Ascending aorta (tissue), 2 donors: ENCODE data around the gene GGT1. TPM values are rescaled to one million over a fixed set of nuclear protein-coding genes. Genes with fewer than 3 reads are reported as not detected.

Experiments
- DNase-seq, 2 donors: peaks; one replicate each; pipeline ENCODE4 v3.0.0-alpha.2; 2019; ENCODE audit warnings: low spot score in 2 of 2
- H3K27ac ChIP-seq, 2 donors: fragments of 200-600 bp; sonication (generic); one replicate each; pipeline ENCODE4 v1.5.1; 2016 to 2017; ENCODE audit warnings: mild to moderate bottlenecking in 1 of 2
- H3K27me3 ChIP-seq: fragments of 200-600 bp; sonication (generic); one replicate; pipeline ENCODE4 v1.5.1; 2017
- H3K36me3 ChIP-seq, 2 donors: fragments of 200-600 bp; sonication (generic); one replicate each; pipeline ENCODE4 v1.5.1; 2016
- H3K4me1 ChIP-seq, 2 donors: fragments of 200-600 bp; sonication (generic); one replicate each; pipeline ENCODE4 v1.5.1; 2016 to 2017; ENCODE audit warnings: mild to moderate bottlenecking in 1 of 2
- H3K4me3 ChIP-seq, 2 donors: fragments of 200-600 bp; sonication (generic); one replicate each; pipeline ENCODE4 v1.5.1; 2016 to 2017; ENCODE audit warnings: mild to moderate bottlenecking in 1 of 2
- H3K9me3 ChIP-seq, 2 donors: fragments of 200-600 bp; sonication (generic); one replicate each; pipeline ENCODE4 v1.5.1; 2016
- CTCF ChIP-seq, 3 experiments: fragments of 200-600 bp in 2 of 3; fragments of 450-650 bp in 1 of 3; sonication (generic) in 2 of 3; IDR thresholded peaks; one replicate each; pipeline ENCODE4 v1.5.1; 2016 to 2019; ENCODE audit warnings: antibody characterized with exemption in 3 of 3, mild to moderate bottlenecking in 1 of 3, moderate library complexity in 1 of 3
- intact Hi-C: fragments of 100-400 bp; cut with DNase I; formaldehyde crosslinking; loops from one replicate; pipeline ENCODE4 v1.15.1; 2023
- total RNA-seq: library from RNA; depleted of rRNA; stranded (reverse); fragments of >200 nt; gene quantifications from one replicate; pipeline ENCODE4 v1.1.0, GENCODE V29; 2016

GGT1 gene
- total RNA-seq, 1 donor from 2014 or later, result not detected

- peaks cover 9 to 36% of the 10 kb centered on the region in 2 donors for H3K36me3 ChIP-seq
- H3K27ac ChIP-seq, result no peak overlapping the region
- DNase-seq, result no peak
These were observed 17.0 kb upstream of the GGT1 start for GRCh38 chr22:24585927-24586546.

GRCh38 chr22:24587251-24587650 is 15.7 kb upstream of the GGT1 start:
- TF ChIP-seq CTCF (IDR thresholded peaks at IDR 0.05), result no peak
- DNase-seq, result no peak
- H3K27me3 ChIP-seq, result no peaks in the 10 kb centered on the region
- intact Hi-C loops, result no loop called here
- H3K9me3 ChIP-seq, result no peaks in the 10 kb centered on the region
- H3K4me1 ChIP-seq, result peaks cover 0 to 8% of the 10 kb centered on the region in 2 donors
- H3K27ac ChIP-seq, result no peak overlapping the region
- peaks cover 9 to 36% of the 10 kb centered on the region in 2 donors for H3K36me3 ChIP-seq
- no peak overlapping the region for H3K4me3 ChIP-seq

More at GRCh38 chr22:24585927-24586546, 17.0 kb upstream of the GGT1 start:
- Histone ChIP-seq H3K9me3 (no peaks in the 10 kb centered on the region), H3K4me1 (peaks cover 0 to 8% of the 10 kb centered on the region in 2 donors), H3K27me3 (no peaks in the 10 kb centered on the region), H3K4me3 (no peak overlapping the region)
- TF ChIP-seq CTCF (IDR thresholded peaks at IDR 0.05), result no peak
- intact Hi-C loops, result no loop called here

GRCh38 chr22:24587948-24588347 is 15.0 kb upstream of the GGT1 start:
- intact Hi-C loops, result no loop called here
- no peak for DNase-seq
- Histone ChIP-seq H3K4me3 (no peak overlapping the region), H3K36me3 (peaks cover 9 to 36% of the 10 kb centered on the region in 2 donors), H3K4me1 (peaks cover 0 to 7% of the 10 kb centered on the region in 2 donors), H3K27me3 (no peaks in the 10 kb centered on the region), H3K27ac (no peak overlapping the region), H3K9me3 (no peaks in the 10 kb centered on the region)
- no peak for TF ChIP-seq CTCF (IDR thresholded peaks at IDR 0.05)

- no peak for DNase-seq
- H3K27ac ChIP-seq, result no peak overlapping the region
- no peak overlapping the region for H3K4me3 ChIP-seq
These were observed 14.6 kb upstream of the GGT1 start for GRCh38 chr22:24588381-24588756.

GRCh38 chr22:24588757-24589481 is 14.1 kb upstream of the GGT1 start:
- H3K27me3 ChIP-seq, result no peaks in the 10 kb centered on the region
- no peak overlapping the region for H3K27ac ChIP-seq
- no peak overlapping the region for H3K4me3 ChIP-seq
- peaks cover 9 to 36% of the 10 kb centered on the region in 2 donors for H3K36me3 ChIP-seq
- no peak for TF ChIP-seq CTCF (IDR thresholded peaks at IDR 0.05)
- peaks cover 6 to 7% of the 10 kb centered on the region in 2 donors for H3K4me1 ChIP-seq
- intact Hi-C loops, result no loop called here
- no peak for DNase-seq
- no peaks in the 10 kb centered on the region for H3K9me3 ChIP-seq

More at GRCh38 chr22:24588381-24588756, 14.6 kb upstream of the GGT1 start:
- H3K27me3 ChIP-seq, result no peaks in the 10 kb centered on the region
- H3K4me1 ChIP-seq, result peaks cover 1 to 6% of the 10 kb centered on the region in 2 donors
- H3K9me3 ChIP-seq, result no peaks in the 10 kb centered on the region
- no peak for TF ChIP-seq CTCF (IDR thresholded peaks at IDR 0.05)
- intact Hi-C loops, result no loop called here
- peaks cover 9 to 36% of the 10 kb centered on the region in 2 donors for H3K36me3 ChIP-seq
